GM12878 (cell line): ENCODE results near the gene RANGAP1.

Source experiments
- CHD1 ChIP-seq: IDR thresholded peaks from 2 replicates; pipeline ENCODE4 v1.6.1; 2012; ENCODE audit warnings: low read depth, low read length, improper control_type of control experiment
- CHD2 ChIP-seq: IDR thresholded peaks from 2 replicates; pipeline ENCODE4 v1.6.1; 2011; ENCODE audit warnings: low read depth, low read length, improper control_type of control experiment, borderline replicate concordance
- EZH2 ChIP-seq: IDR thresholded peaks from 2 replicates; pipeline ENCODE4 v1.6.1; 2012; ENCODE audit warnings: low read depth, mild to moderate bottlenecking, control low read depth, inconsistent platforms, low read length, borderline replicate concordance; ENCODE audit not compliant: control insufficient read depth
- GABPA ChIP-seq: IDR thresholded peaks from 2 replicates; pipeline ENCODE4 v1.6.1; 2014; ENCODE audit warnings: antibody characterized with exemption, low read depth, mild to moderate bottlenecking, inconsistent platforms
- LARP7 ChIP-seq: fragments of 450-650 bp; IDR thresholded peaks from 2 replicates; pipeline ENCODE4 v1.6.1; 2017; ENCODE audit warnings: mild to moderate bottlenecking
- NFYB ChIP-seq: IDR thresholded peaks from 2 replicates; pipeline ENCODE4 v1.6.1; 2011; ENCODE audit warnings: low read depth, mild to moderate bottlenecking, low read length, improper control_type of control experiment, moderate library complexity; ENCODE audit not compliant: insufficient read depth
- SP1 ChIP-seq: IDR thresholded peaks from one replicate; pipeline ENCODE4 v1.6.1; 2011; ENCODE audit warnings: low read depth, low read length
- SUZ12 ChIP-seq: fragments of 200-600 bp; sonication (generic); IDR thresholded peaks from one replicate; pipeline ENCODE4 v1.6.1; 2018; ENCODE audit warnings: antibody characterized with exemption, mild to moderate bottlenecking; ENCODE audit not compliant: unreplicated experiment
- TF ChIP-seq, protein P1 (sequence below): IDR thresholded peaks from 2 replicates; pipeline ENCODE4 v1.6.1; 2011; ENCODE audit warnings: low read depth, mild to moderate bottlenecking, low read length, moderate library complexity, borderline replicate concordance; ENCODE audit errors: extremely low read depth
- TF ChIP-seq, protein P2 (sequence below), 3 experiments: IDR thresholded peaks in 2 of 3; conservative IDR thresholded peaks in 1 of 3; 2 replicates each; pipeline ENCODE4 v1.5.1; 2011; ENCODE audit warnings: low read depth in 3 of 3, low read length in 3 of 3, mild to moderate bottlenecking in 3 of 3, control low read depth in 2 of 3, moderate library complexity in 2 of 3, inconsistent platforms in 1 of 3, mixed read lengths in 1 of 3; ENCODE audit not compliant: control insufficient read depth in 2 of 3, insufficient read depth in 1 of 3; ENCODE audit errors: extremely low read depth in 1 of 3

DNA sequence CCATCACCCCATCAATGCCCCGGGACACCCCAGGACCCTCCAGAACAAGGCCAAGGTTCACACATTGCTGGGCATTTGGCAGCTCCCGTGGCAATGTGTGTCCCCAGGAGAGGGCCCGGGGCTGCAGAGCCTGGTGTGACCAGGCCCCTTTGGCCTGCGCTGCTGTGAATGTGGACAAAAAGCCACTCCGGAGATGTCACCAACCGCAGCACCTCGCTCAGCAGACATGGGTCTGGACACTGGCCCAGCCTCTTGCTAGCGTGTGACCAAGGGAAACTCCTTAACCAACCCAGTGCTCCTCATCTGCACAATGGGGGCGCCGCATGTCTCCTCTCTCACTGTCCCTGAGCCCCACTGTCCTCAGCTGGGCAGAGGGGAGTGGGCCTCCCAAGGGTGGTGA, 37.2 kb downstream of the RANGAP1 start:
- TF ChIP-seq, protein P1, sequence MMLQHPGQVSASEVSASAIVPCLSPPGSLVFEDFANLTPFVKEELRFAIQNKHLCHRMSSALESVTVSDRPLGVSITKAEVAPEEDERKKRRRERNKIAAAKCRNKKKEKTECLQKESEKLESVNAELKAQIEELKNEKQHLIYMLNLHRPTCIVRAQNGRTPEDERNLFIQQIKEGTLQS, result no peak
- TF ChIP-seq SP1 (no peak), CHD2 (no peak), LARP7 (no peak), EZH2 (no peak), NFYB (no peak), SUZ12 (no peak), GABPA (no peak), CHD1 (no peak)
- TF ChIP-seq, protein P2, sequence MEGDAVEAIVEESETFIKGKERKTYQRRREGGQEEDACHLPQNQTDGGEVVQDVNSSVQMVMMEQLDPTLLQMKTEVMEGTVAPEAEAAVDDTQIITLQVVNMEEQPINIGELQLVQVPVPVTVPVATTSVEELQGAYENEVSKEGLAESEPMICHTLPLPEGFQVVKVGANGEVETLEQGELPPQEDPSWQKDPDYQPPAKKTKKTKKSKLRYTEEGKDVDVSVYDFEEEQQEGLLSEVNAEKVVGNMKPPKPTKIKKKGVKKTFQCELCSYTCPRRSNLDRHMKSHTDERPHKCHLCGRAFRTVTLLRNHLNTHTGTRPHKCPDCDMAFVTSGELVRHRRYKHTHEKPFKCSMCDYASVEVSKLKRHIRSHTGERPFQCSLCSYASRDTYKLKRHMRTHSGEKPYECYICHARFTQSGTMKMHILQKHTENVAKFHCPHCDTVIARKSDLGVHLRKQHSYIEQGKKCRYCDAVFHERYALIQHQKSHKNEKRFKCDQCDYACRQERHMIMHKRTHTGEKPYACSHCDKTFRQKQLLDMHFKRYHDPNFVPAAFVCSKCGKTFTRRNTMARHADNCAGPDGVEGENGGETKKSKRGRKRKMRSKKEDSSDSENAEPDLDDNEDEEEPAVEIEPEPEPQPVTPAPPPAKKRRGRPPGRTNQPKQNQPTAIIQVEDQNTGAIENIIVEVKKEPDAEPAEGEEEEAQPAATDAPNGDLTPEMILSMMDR (IDR thresholded peaks at IDR 0.05 in 2 of 3, conservative IDR thresholded peaks at IDR 0.05 in 1 of 3; ENCODE audit: control insufficient read depth in 2 of 3, extremely low read depth in 1 of 3, insufficient read depth in 1 of 3, low read depth in 3 of 3, low read length in 3 of 3), result no peak
